ENCODE results near the gene SUN5.

Gene SUN5

GRCh38 chr20:32991383-32991782, 12.8 kb downstream of the SUN5 start:
- DNase-seq, result no peak

- no peak for DNase-seq
These were observed 13.8 kb downstream of the SUN5 start for GRCh38 chr20:32990426-32990825.

GRCh38 chr20:32989507-32990283, 14.5 kb downstream of the SUN5 start:
- DNase-seq, result no peak

GRCh38 chr20:32988008-32988407, 16.2 kb downstream of the SUN5 start:
- DNase-seq, result no peak

GRCh38 chr20:32987044-32987825, 17.0 kb downstream of the SUN5 start:
- DNase-seq, result no peak

GRCh38 chr20:32986331-32986966, 17.8 kb downstream of the SUN5 start:
- DNase-seq, result no peak

GRCh38 chr20:32985596-32985995, 18.6 kb downstream of the SUN5 start:
- DNase-seq, result no peak

- DNase-seq, result no peak
These were observed 19.4 kb downstream of the SUN5 start for GRCh38 chr20:32984631-32985354.

- DNase-seq, result no peak
These were observed 20.0 kb downstream of the SUN5 start for GRCh38 chr20:32984196-32984595.

GRCh38 chr20:32983459-32984112, 20.6 kb downstream of the SUN5 start:
- DNase-seq, result no peak

GRCh38 chr20:32982617-32983458, 21.4 kb downstream of the SUN5 start:
- DNase-seq, result no peak

GRCh38 chr20:32980990-32981389, 23.2 kb downstream of the SUN5 start:
- no peak for DNase-seq

GRCh38 chr20:32980131-32980941, 23.9 kb downstream of the SUN5 start:
- DNase-seq, result no peak

GRCh38 chr20:32979201-32979998, 24.8 kb downstream of the SUN5 start:
- no peak for DNase-seq

- DNase-seq, result no peak
These were observed 26.3 kb downstream of the SUN5 start for GRCh38 chr20:32978009-32978335.

GRCh38 chr20:32977281-32978008, 26.8 kb downstream of the SUN5 start:
- DNase-seq, result no peak

- DNase-seq, result no peak
These were observed 27.5 kb downstream of the SUN5 start for GRCh38 chr20:32976746-32977145.

GRCh38 chr20:32975698-32976674, 28.2 kb downstream of the SUN5 start:
- DNase-seq, result no peak

Measured in activated CD4-positive, alpha-beta T cell treated with anti-CD3 and anti-CD28 coated beads for 4 hours (primary cell).